ENCODE results near the gene WDR46.
"Not testable (repeated sequence)": the region's sequence is repeated elsewhere in the genome, so short reads cannot be mapped to it uniquely, and the experiment has no call there.

Gene WDR46

GRCh38 chr6:33273129-33273923 is 15.7 kb downstream of the WDR46 start:
- peak overlapping the region; percentile 78 for H3K4me3 ChIP-seq
- H3K27me3 ChIP-seq (ENCODE audit: low read depth) = no peaks in the 10 kb centered on the region
- H3K9me3 ChIP-seq = no peaks in the 10 kb centered on the region
- no peak for DNase-seq (ENCODE audit: low spot score in 2 of 2)
- peaks cover 64% of the 10 kb centered on the region for H3K36me3 ChIP-seq (replicated peaks)
- in situ Hi-C loops (cut with MboI; ENCODE audit: low sequenced_read_pairs) = no loop called here
- peaks cover 25% of the 10 kb centered on the region for H3K4me1 ChIP-seq

DNA sequence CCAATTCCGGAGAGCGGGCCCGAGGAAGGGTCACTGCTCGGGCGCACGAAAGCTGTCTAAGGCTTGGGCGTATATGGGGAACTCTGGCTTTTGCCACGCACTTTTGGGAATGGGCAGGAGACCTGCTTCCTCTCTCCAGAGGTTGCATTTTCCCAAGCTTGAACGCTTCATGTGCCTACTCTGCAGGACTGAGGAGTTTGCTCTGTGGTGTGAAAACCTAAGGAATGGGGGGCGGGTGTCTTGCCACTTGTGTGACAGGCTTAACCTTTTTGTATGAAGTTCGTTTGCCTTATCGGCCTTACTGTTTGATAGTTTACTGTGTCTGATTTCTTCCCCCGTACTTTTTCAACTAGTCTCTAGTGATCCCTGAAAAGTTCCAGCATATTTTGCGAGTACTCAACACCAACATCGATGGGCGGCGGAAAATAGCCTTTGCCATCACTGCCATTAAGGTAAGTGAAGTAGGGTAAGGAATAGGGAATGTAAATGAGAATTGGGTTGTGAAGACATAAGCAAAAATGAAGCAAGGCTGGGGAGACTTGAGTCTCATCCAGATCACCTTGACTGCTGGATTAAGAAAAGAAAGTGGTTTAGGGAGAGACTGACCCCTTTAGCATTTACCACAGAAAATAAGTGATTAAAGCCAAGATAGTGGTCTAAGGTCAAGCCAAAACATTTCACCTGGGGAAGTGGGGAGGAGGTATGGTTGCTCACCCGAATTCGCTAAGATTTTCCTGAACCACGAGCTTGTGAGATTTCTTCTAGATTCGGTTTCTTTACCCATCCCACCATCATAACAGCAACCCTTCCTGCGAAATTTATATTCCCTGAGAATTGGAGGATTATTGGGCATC is 16.5 kb downstream of the WDR46 start:
- Histone ChIP-seq H3K9me3 (no peaks in the 10 kb centered on the region), H3K4me1 (peaks cover 25% of the 10 kb centered on the region), H3K36me3 (replicated peaks) (peaks cover 61% of the 10 kb centered on the region), H3K4me3 (peak overlapping the region; percentile 78), H3K27me3 (ENCODE audit: low read depth) (no peaks in the 10 kb centered on the region)
- in situ Hi-C loops (cut with MboI; ENCODE audit: low sequenced_read_pairs) = no loop called here
- DNase-seq (ENCODE audit: low spot score in 2 of 2) = no peak

GRCh38 chr6:33271468-33272274 is 17.4 kb downstream of the WDR46 start, which contains the start of the genes RPS18 and VPS52:
TSS of gene RPS18 (plus strand) at chr6:33272075. CDS start at chr6:33272120, 45 bp downstream.
TSS of gene VPS52 (minus strand) at chr6:33271876. CDS start at chr6:33271675, 201 bp downstream.
- H3K4me3 ChIP-seq = peak within 1 kb of the TSS; percentile 78
- peaks cover 65% of the 10 kb centered on the region for H3K36me3 ChIP-seq (replicated peaks)
- H3K27me3 ChIP-seq (ENCODE audit: low read depth) = no peaks in the 10 kb centered on the region
- peaks cover 25% of the 10 kb centered on the region for H3K4me1 ChIP-seq
- in situ Hi-C loops (cut with MboI; ENCODE audit: low sequenced_read_pairs) = no loop called here
- peak; percentile 92 to 93 for DNase-seq (ENCODE audit: low spot score in 2 of 2)
- H3K9me3 ChIP-seq = no peaks in the 10 kb centered on the region

DNA sequence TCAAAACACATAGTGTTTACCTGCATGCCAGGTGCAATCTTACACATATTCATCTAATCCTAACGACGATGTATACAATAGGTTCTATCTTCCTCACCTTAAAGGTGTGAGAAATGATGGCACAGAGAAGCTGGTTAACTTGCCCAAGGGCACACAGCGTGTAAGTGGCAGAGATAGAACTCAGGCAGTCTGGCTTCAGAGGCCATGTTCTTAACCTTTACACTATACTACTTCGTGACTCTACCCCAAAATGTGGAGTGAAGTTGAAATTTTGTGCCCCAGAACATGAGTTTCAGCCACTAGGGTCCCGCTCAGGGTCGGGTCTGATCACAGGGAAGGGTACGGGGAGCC is 17.9 kb downstream of the WDR46 start:
- Histone ChIP-seq H3K4me1 (peaks cover 20% of the 10 kb centered on the region), H3K27me3 (ENCODE audit: low read depth) (no peaks in the 10 kb centered on the region), H3K4me3 (peak overlapping the region; percentile 78), H3K36me3 (replicated peaks) (peaks cover 65% of the 10 kb centered on the region), H3K9me3 (no peaks in the 10 kb centered on the region)
- no peak for DNase-seq (ENCODE audit: low spot score in 2 of 2)
- in situ Hi-C loops (cut with MboI; ENCODE audit: low sequenced_read_pairs) = no loop called here

DNA sequence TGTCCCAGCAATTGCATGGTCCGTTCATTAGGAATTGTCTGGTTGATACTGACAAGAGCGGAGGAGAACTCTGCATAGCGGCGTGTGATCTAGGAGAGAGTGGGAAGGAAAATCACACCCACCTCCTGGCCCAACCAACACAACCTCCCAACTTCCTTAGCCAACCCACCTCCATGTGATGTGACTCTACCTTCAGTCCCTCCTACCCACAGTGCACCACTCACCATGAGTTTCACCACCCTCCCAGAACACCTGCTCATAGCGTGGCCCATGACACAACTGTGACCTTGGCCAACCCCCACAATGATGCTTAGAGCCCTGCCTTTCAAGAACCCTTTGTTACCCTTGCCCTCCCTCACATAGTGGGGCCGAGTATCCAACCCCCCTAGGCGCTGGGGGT is 25.0 kb downstream of the WDR46 start:
- in situ Hi-C loops (cut with MboI; ENCODE audit: low sequenced_read_pairs) = no loop called here
- no peak for DNase-seq (ENCODE audit: low spot score in 2 of 2)
- peaks cover 43% of the 10 kb centered on the region for H3K36me3 ChIP-seq (replicated peaks)

GRCh38 chr6:33262490-33262889 is 26.5 kb downstream of the WDR46 start:
- H3K4me3 ChIP-seq; H3K9me3 ChIP-seq; DNase-seq (ENCODE audit: low spot score in 2 of 2); H3K4me1 ChIP-seq; H3K27me3 ChIP-seq (ENCODE audit: low read depth); in situ Hi-C loops (cut with MboI; ENCODE audit: low sequenced_read_pairs): not testable (repeated sequence)
- peaks cover 35% of the 10 kb centered on the region for H3K36me3 ChIP-seq (replicated peaks)

More for the DNA sequence above, 25.0 kb downstream of the WDR46 start:
- Histone ChIP-seq H3K4me3 (no peak overlapping the region), H3K27me3 (ENCODE audit: low read depth) (no peaks in the 10 kb centered on the region), H3K9me3 (no peaks in the 10 kb centered on the region), H3K4me1 (no peaks in the 10 kb centered on the region)

GRCh38 chr6:33259032-33259431 is 30.0 kb downstream of the WDR46 start:
- H3K27me3 ChIP-seq (ENCODE audit: low read depth) = no peaks in the 10 kb centered on the region
- no peak for DNase-seq (ENCODE audit: low spot score in 2 of 2)
- no peak overlapping the region for H3K4me3 ChIP-seq
- H3K4me1 ChIP-seq = no peaks in the 10 kb centered on the region
- in situ Hi-C loops (cut with MboI; ENCODE audit: low sequenced_read_pairs) = no loop called here
- H3K9me3 ChIP-seq = no peaks in the 10 kb centered on the region
- H3K36me3 ChIP-seq (replicated peaks) = peaks cover 13% of the 10 kb centered on the region

DNA sequence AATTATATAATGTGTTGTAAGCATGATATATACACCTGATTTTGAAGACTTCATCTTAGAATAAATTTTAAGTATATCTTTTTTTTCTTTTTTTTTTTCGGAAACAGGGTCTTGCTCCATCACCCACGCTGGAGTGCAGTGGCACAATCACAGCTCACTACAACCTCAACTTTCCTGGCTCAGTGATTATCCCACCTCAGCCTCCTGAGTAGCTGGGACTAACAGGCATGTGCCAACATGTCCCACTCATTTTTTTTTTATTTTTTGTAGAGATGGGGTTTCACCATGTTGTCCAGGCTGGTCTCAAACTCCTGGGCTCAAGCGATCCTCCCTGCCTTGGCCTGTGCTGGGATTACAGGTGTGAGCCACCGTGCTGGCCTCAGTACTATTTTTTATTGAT is 34.4 kb downstream of the WDR46 start:
- H3K4me3 ChIP-seq = no peak overlapping the region
- no peaks in the 10 kb centered on the region for H3K27me3 ChIP-seq (ENCODE audit: low read depth)
- H3K36me3 ChIP-seq (replicated peaks) = peaks cover 7% of the 10 kb centered on the region
- no peaks in the 10 kb centered on the region for H3K9me3 ChIP-seq
- in situ Hi-C loops (cut with MboI; ENCODE audit: low sequenced_read_pairs) = no loop called here
- H3K4me1 ChIP-seq = peaks cover 5% of the 10 kb centered on the region
- DNase-seq (ENCODE audit: low spot score in 2 of 2) = no peak

GRCh38 chr6:33252759-33253158 is 36.3 kb downstream of the WDR46 start:
- in situ Hi-C loops (cut with MboI; ENCODE audit: low sequenced_read_pairs) = no loop called here
- peaks cover 7% of the 10 kb centered on the region for H3K36me3 ChIP-seq (replicated peaks)
- DNase-seq (ENCODE audit: low spot score in 2 of 2) = no peak
- no peak overlapping the region for H3K4me3 ChIP-seq
- H3K4me1 ChIP-seq = peaks cover 16% of the 10 kb centered on the region
- no peaks in the 10 kb centered on the region for H3K9me3 ChIP-seq
- H3K27me3 ChIP-seq (ENCODE audit: low read depth) = no peaks in the 10 kb centered on the region

- DNase-seq (ENCODE audit: low spot score in 2 of 2) = no peak
- no peaks in the 10 kb centered on the region for H3K27me3 ChIP-seq (ENCODE audit: low read depth)
- peaks cover 16% of the 10 kb centered on the region for H3K4me1 ChIP-seq
- peaks cover 3% of the 10 kb centered on the region; the same call in 1 of the 2 replicates for H3K36me3 ChIP-seq (replicated peaks)
- no peaks in the 10 kb centered on the region for H3K9me3 ChIP-seq
- H3K4me3 ChIP-seq = no peak overlapping the region
- in situ Hi-C loops (cut with MboI; ENCODE audit: low sequenced_read_pairs) = no loop called here
Observed at GRCh38 chr6:33251395-33252012, 37.5 kb downstream of the WDR46 start.

DNA sequence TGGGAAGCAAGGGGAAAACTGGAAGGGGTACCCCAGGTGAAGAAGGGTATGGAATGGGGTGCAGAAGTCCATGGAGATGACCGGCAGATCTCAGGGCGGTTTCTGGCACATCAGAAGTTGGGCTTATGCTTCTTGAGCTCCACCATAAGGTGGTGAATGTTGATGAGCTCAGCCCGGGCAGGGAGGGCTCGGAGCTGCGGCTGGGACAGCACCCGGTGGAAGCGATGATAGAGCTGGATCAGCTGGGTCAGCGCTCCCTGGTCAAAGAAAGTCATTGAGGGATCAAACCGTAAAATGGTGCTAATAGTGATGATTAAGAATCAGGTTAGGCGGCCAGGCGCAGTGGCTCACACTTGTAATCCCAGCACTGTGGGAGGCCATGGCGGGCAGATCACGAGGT is 38.3 kb downstream of the WDR46 start:
- peaks cover 16% of the 10 kb centered on the region for H3K4me1 ChIP-seq
- no peak overlapping the region for H3K4me3 ChIP-seq
- in situ Hi-C loops (cut with MboI; ENCODE audit: low sequenced_read_pairs) = no loop called here
- H3K9me3 ChIP-seq = no peaks in the 10 kb centered on the region
- no peaks in the 10 kb centered on the region for H3K27me3 ChIP-seq (ENCODE audit: low read depth)
- H3K36me3 ChIP-seq (replicated peaks) = peaks cover 3% of the 10 kb centered on the region; the same call in 1 of the 2 replicates
- DNase-seq (ENCODE audit: low spot score in 2 of 2) = no peak

- peak in 1 of 2 experiments; percentile 31 for DNase-seq (ENCODE audit: low spot score in 2 of 2)
- in situ Hi-C loops (cut with MboI; ENCODE audit: low sequenced_read_pairs) = loop anchor here (5.0 to 10.0 kb wide), 2 partner anchors 128 to 235 kb away; no protein-coding TSS in a partner anchor
Observed at GRCh38 chr6:33249732-33250630, 39.1 kb downstream of the WDR46 start.

More at GRCh38 chr6:33249732-33250630, 39.1 kb downstream of the WDR46 start:
- peaks cover 3% of the 10 kb centered on the region; the same call in 1 of the 2 replicates for H3K36me3 ChIP-seq (replicated peaks)
- H3K27me3 ChIP-seq (ENCODE audit: low read depth) = no peaks in the 10 kb centered on the region
- peak overlapping the region; percentile 37 for H3K4me3 ChIP-seq
- H3K4me1 ChIP-seq = peaks cover 16% of the 10 kb centered on the region
- H3K9me3 ChIP-seq = no peaks in the 10 kb centered on the region
